Keratinocyte (primary cell): Measurements from ENCODE around the gene ETNK2. TPM values are rescaled to one million over a fixed set of nuclear protein-coding genes. Genes with fewer than 3 reads are reported as not detected.

ENCODE experiments used
- DNase-seq: peaks from one replicate; pipeline ENCODE4 v3.0.0-alpha.2; 2011; ENCODE audit warnings: low read depth, missing footprints, low spot score
- FAIRE-seq: peaks from 2 replicates; lab custom pipeline; 2011; peaks lifted over from hg19 to GRCh38; lab: Jason Lieb, UNC
- H2AFZ ChIP-seq: 2 replicates; pipeline ENCODE4 v1.6.0; 2012; ENCODE audit warnings: low read length, control low read depth, inconsistent platforms; ENCODE audit not compliant: control insufficient read depth
- H3K27ac ChIP-seq: 2 replicates; pipeline ENCODE4 v1.5.1; 2011; ENCODE audit warnings: low read length; ENCODE audit not compliant: control insufficient read depth, insufficient read depth
- H3K27me3 ChIP-seq: 3 replicates; pipeline ENCODE4 v1.6.0; 2011; ENCODE audit warnings: low read length; ENCODE audit not compliant: control insufficient read depth, insufficient read depth; ENCODE audit errors: extremely low read depth
- H3K36me3 ChIP-seq, 2 experiments: 2 replicates in 1 of 2; 3 replicates in 1 of 2; pipeline ENCODE4 v1.5.1; 2011; ENCODE audit warnings: low read length in 2 of 2, mild to moderate bottlenecking in 1 of 2; ENCODE audit not compliant: control insufficient read depth in 2 of 2, insufficient read depth in 2 of 2; ENCODE audit errors: extremely low read depth in 1 of 2
- H3K4me1 ChIP-seq: 3 replicates; pipeline ENCODE4 v1.5.1; 2011; ENCODE audit warnings: low read length; ENCODE audit not compliant: control insufficient read depth, insufficient read depth; ENCODE audit errors: extremely low read depth
- H3K4me2 ChIP-seq: 3 replicates; pipeline ENCODE4 v1.6.0; 2011; ENCODE audit warnings: low read depth, low read length; ENCODE audit not compliant: control insufficient read depth, insufficient read depth; ENCODE audit errors: extremely low read depth
- H3K4me3 ChIP-seq, 3 experiments: fragments of 200-600 bp in 1 of 3; sonication (generic) in 1 of 3; 2 replicates in 2 of 3; 3 replicates in 1 of 3; pipeline ENCODE4 v1.5.1; 2011 to 2016; ENCODE audit warnings: low read length in 3 of 3, mild to moderate bottlenecking in 3 of 3, control low read depth in 2 of 3, inconsistent platforms in 1 of 3, low read depth in 1 of 3, mixed read lengths in 1 of 3, mixed run types in 1 of 3, moderate library complexity in 1 of 3; ENCODE audit not compliant: control insufficient read depth in 2 of 3, insufficient read depth in 2 of 3; ENCODE audit errors: extremely low read depth in 1 of 3
- H3K79me2 ChIP-seq: 2 replicates; pipeline ENCODE4 v1.6.0; 2012; ENCODE audit warnings: low read length; ENCODE audit not compliant: control insufficient read depth, insufficient read depth
- H3K9ac ChIP-seq: 3 replicates; pipeline ENCODE4 v1.6.0; 2011; ENCODE audit warnings: low read length; ENCODE audit not compliant: control insufficient read depth, insufficient read depth; ENCODE audit errors: extremely low read depth
- H3K9me1 ChIP-seq: 3 replicates; pipeline ENCODE4 v1.6.0; 2011; ENCODE audit warnings: low read length; ENCODE audit not compliant: control insufficient read depth, insufficient read depth; ENCODE audit errors: extremely low read depth
- H3K9me3 ChIP-seq: 2 replicates; pipeline ENCODE4 v1.5.1; 2012; ENCODE audit warnings: low read depth, low read length; ENCODE audit not compliant: control insufficient read depth
- H4K20me1 ChIP-seq: 3 replicates; pipeline ENCODE4 v1.6.0; 2011; ENCODE audit warnings: low read length; ENCODE audit not compliant: control insufficient read depth, insufficient read depth; ENCODE audit errors: extremely low read depth
- EZH2 ChIP-seq: IDR thresholded peaks from one replicate; pipeline ENCODE4 v1.6.1; 2012; ENCODE audit warnings: inconsistent platforms, mild to moderate bottlenecking, low read length, moderate library complexity
- dilution Hi-C: fragments of 300-500 bp; cut with MboI; formaldehyde crosslinking; loops from one replicate; pipeline ENCODE4 v1.7.0; 2020; ENCODE audit warnings: low sequenced_read_pairs; ENCODE audit not compliant: extremely low pct_ligation_motif_present
- polyA plus RNA-seq, 5 experiments: library from polyadenylated mRNA; depleted of rRNA in 3 of 5; stranded (reverse) in 3 of 5; stranded (forward) in 1 of 5; unstranded in 1 of 5; fragments of >200 nt; gene quantifications; 1 replicate in 1 of 5; 2 replicates in 3 of 5; 3 replicates in 1 of 5; pipeline versions ENCODE4 v1.2.1 to v1.2.3, GENCODE V29; 2011 to 2012; ENCODE audit warnings: missing spikeins in 2 of 5, low read depth in 1 of 5, low replicate concordance in 1 of 5
- TF ChIP-seq, protein P1 (sequence below), 3 experiments: IDR thresholded peaks in 1 of 3; conservative IDR thresholded peaks in 1 of 3; optimal IDR thresholded peaks in 1 of 3; 2 replicates in 2 of 3; 3 replicates in 1 of 3; pipeline versions ENCODE3 to v1.5.1; 2011; ENCODE audit warnings: low read length in 3 of 3, mild to moderate bottlenecking in 3 of 3, moderate library complexity in 2 of 3, control low read depth in 1 of 3, inconsistent platforms in 1 of 3; ENCODE audit not compliant: insufficient read depth in 2 of 3; ENCODE audit errors: extremely low read depth in 1 of 3

Gene ETNK2
- polyA plus RNA-seq, 1 donor (not counting 4 experiments of a cell fraction or from before 2014, with no cell fraction given) = 18.4 TPM

DNA sequence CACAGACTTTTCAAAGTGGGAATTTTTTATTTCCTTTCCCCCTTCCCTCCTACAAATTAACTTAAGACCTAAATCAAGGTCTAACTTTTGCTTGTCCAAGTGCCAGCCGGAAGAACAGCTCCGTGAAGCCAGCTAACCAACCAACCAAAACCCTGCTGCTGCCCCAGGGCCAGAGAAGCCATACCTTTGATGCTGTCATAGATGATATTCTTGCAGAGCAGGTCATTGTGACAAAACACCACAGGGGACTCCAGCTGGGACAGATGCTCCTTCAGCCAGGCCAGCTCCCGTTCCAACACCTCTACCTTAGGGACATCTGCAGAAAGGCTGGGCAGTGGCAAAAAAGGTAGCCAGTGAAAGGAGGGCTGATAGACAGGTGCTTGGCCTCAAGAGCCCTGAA is 10.7 kb downstream of the ETNK2 start:
- Histone ChIP-seq H3K9ac (no peak overlapping the region), H4K20me1 (no peaks in the 10 kb centered on the region), H3K9me1 (no peaks in the 10 kb centered on the region), H3K4me1 (no peaks in the 10 kb centered on the region), H3K27ac (no peak overlapping the region), H3K4me2 (no peak overlapping the region), H3K36me3 (peaks cover 0 to 1% of the 10 kb centered on the region in 2 experiments), H3K79me2 (no peaks in the 10 kb centered on the region), H2AFZ (no peak overlapping the region), H3K4me3 (no peak overlapping the region), H3K27me3 (no peaks in the 10 kb centered on the region), H3K9me3 (no peaks in the 10 kb centered on the region)
- FAIRE-seq = no peak
- no peak for TF ChIP-seq EZH2
- TF ChIP-seq, protein P1, sequence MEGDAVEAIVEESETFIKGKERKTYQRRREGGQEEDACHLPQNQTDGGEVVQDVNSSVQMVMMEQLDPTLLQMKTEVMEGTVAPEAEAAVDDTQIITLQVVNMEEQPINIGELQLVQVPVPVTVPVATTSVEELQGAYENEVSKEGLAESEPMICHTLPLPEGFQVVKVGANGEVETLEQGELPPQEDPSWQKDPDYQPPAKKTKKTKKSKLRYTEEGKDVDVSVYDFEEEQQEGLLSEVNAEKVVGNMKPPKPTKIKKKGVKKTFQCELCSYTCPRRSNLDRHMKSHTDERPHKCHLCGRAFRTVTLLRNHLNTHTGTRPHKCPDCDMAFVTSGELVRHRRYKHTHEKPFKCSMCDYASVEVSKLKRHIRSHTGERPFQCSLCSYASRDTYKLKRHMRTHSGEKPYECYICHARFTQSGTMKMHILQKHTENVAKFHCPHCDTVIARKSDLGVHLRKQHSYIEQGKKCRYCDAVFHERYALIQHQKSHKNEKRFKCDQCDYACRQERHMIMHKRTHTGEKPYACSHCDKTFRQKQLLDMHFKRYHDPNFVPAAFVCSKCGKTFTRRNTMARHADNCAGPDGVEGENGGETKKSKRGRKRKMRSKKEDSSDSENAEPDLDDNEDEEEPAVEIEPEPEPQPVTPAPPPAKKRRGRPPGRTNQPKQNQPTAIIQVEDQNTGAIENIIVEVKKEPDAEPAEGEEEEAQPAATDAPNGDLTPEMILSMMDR (optimal IDR thresholded peaks at IDR 0.05 in 1 of 3, IDR thresholded peaks at IDR 0.05 in 1 of 3, conservative IDR thresholded peaks at IDR 0.05 in 1 of 3; ENCODE audit: extremely low read depth in 1 of 3, insufficient read depth in 2 of 3, low read length in 3 of 3) = no peak
- dilution Hi-C loops = loop anchor here (25.0 kb wide), 1 partner anchor 279 kb away; the partner anchor contains the start of gene SNRPE
- no peak for DNase-seq

DNA sequence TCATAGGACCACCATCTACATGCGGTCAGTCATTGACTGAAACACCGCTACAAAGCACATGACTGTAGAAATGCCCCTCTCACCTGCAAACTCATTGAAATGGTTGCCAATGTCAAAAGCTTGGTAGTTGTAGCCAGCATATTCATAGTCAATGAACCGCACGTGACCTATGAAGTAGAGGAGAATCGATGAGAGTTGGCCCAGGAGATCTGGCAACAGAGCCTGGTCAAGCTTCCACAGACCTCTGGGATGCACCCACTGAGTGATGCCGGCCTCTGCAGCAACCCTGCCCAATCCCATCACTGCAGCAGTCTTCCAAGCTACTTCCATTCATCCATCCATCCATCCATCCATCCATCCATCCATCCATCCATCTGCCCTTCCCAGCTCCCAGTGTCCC is 11.9 kb downstream of the ETNK2 start:
- FAIRE-seq = no peak
- H3K4me3 ChIP-seq = no peak overlapping the region
- no peaks in the 10 kb centered on the region for H3K27me3 ChIP-seq
- no peaks in the 10 kb centered on the region for H3K9me1 ChIP-seq
- H3K36me3 ChIP-seq = peaks cover 0 to 1% of the 10 kb centered on the region in 2 experiments
- H3K4me1 ChIP-seq = no peaks in the 10 kb centered on the region
- dilution Hi-C loops = loop anchor here (25.0 kb wide), 1 partner anchor 278 kb away; the partner anchor contains the start of gene SNRPE
- no peak overlapping the region for H3K4me2 ChIP-seq
- H4K20me1 ChIP-seq = no peaks in the 10 kb centered on the region
- no peaks in the 10 kb centered on the region for H3K79me2 ChIP-seq
- TF ChIP-seq, protein P1 (optimal IDR thresholded peaks at IDR 0.05 in 1 of 3, IDR thresholded peaks at IDR 0.05 in 1 of 3, conservative IDR thresholded peaks at IDR 0.05 in 1 of 3; ENCODE audit: extremely low read depth in 1 of 3, insufficient read depth in 2 of 3, low read length in 3 of 3) = no peak
- TF ChIP-seq EZH2 = no peak
- H3K9ac ChIP-seq = no peak overlapping the region
- DNase-seq = no peak
- no peak overlapping the region for H3K27ac ChIP-seq
- H3K9me3 ChIP-seq = no peaks in the 10 kb centered on the region
- H2AFZ ChIP-seq = no peak overlapping the region
